Mammary epithelial cell (primary cell): ENCODE results near the gene HOXA11.

ENCODE experiments used
- EZH2 ChIP-seq: IDR thresholded peaks from 2 replicates; pipeline ENCODE4 v1.6.1; 2012; ENCODE audit warnings: low read length, inconsistent platforms, borderline replicate concordance
- TF ChIP-seq, protein P1 (sequence below), 2 donors: IDR thresholded peaks in 1 of 2; conservative IDR thresholded peaks in 1 of 2; 2 replicates each; pipeline ENCODE4 v1.5.1; 2011 to 2012; ENCODE audit warnings: inconsistent platforms in 2 of 2, low read length in 2 of 2, mild to moderate bottlenecking in 2 of 2, control low read depth in 1 of 2, low read depth in 1 of 2; ENCODE audit not compliant: insufficient read depth in 1 of 2; ENCODE audit errors: extremely low read depth in 1 of 2

DNA sequence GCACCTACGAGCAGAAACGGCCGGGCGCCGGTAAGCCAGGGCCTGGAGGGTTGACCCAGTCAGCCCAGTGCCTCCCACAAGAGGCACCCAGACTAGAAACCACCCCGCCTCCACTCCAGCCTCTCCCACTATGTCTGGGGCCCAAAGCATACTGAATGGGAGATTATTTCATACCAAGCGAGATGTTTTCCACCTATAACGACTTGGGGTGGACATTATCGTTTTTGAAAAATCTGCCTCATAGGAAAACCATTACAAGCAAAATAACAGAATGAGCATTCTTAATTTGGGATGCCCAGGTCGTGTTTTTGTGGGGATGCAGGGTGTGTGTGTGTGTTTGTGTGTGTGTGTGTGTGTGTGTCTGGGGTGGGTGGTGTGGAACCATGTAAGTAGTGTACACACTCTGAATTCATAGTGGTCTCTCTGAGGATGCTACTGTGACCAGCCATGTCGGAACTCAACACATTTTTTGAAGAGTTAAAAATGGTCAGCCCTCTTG is 39.1 kb downstream of the HOXA11 start:
- TF ChIP-seq, protein P1, sequence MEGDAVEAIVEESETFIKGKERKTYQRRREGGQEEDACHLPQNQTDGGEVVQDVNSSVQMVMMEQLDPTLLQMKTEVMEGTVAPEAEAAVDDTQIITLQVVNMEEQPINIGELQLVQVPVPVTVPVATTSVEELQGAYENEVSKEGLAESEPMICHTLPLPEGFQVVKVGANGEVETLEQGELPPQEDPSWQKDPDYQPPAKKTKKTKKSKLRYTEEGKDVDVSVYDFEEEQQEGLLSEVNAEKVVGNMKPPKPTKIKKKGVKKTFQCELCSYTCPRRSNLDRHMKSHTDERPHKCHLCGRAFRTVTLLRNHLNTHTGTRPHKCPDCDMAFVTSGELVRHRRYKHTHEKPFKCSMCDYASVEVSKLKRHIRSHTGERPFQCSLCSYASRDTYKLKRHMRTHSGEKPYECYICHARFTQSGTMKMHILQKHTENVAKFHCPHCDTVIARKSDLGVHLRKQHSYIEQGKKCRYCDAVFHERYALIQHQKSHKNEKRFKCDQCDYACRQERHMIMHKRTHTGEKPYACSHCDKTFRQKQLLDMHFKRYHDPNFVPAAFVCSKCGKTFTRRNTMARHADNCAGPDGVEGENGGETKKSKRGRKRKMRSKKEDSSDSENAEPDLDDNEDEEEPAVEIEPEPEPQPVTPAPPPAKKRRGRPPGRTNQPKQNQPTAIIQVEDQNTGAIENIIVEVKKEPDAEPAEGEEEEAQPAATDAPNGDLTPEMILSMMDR (conservative IDR thresholded peaks at IDR 0.05 in 1 of 2, IDR thresholded peaks at IDR 0.05 in 1 of 2; ENCODE audit: extremely low read depth in 1 of 2, insufficient read depth in 1 of 2, low read depth in 1 of 2, low read length in 2 of 2), result no peak
- TF ChIP-seq EZH2, result no peak
